IMR-90 (cell line): ENCODE measurements around the gene RASSF6. TPM values are rescaled to one million over a fixed set of nuclear protein-coding genes. Genes with fewer than 3 reads are reported as not detected.
"Not testable (repeated sequence)": the region's sequence is repeated elsewhere in the genome, so short reads cannot be mapped to it uniquely, and the experiment has no call there.

Experiments
- ATAC-seq: fragments of 200-7000 bp; cut with Tn5 transposase; 2 replicates; pipeline ENCODE4 v1.9.1; 2020; ENCODE audit warnings: low read depth, mild to moderate bottlenecking, moderate library complexity
- BruUV-seq: library from RNA; stranded (reverse); fragments of 400-500 nt; replicated peaks from 2 replicates; lab custom pipeline; 2021; lab: Mats Ljungman, UMichigan
- CTCF ChIA-PET: fragments of 300-600 bp; formaldehyde crosslinking; extraction: SDS; loops from one replicate; lab custom pipeline; 2021; ENCODE audit warnings: antibody characterized with exemption; lab: Yijun Ruan, JAX
- POLR2A ChIA-PET: fragments of 300-600 bp; sonication (Branson Sonifier 250); formaldehyde crosslinking; loops from one replicate; lab custom pipeline; 2022; ENCODE audit warnings: antibody characterized with exemption; ENCODE audit not compliant: unreplicated experiment; lab: Charles Lee
- DNase-seq: peaks from one replicate; pipeline ENCODE4 v3.0.0; 2013
- H2AFZ ChIP-seq: replicated peaks from 2 replicates; pipeline ENCODE3; 2013; ENCODE audit warnings: low read length, mild to moderate bottlenecking; ENCODE audit not compliant: poor library complexity
- H2AK5ac ChIP-seq: 2 replicates; pipeline ENCODE4 v1.6.1; 2013; ENCODE audit warnings: low read depth, low read length, inconsistent platforms
- H2AK9ac ChIP-seq: replicated peaks from 2 replicates; pipeline ENCODE3; 2013; ENCODE audit warnings: mild to moderate bottlenecking, low read depth, low read length, moderate library complexity; ENCODE audit not compliant: poor library complexity
- H2BK120ac ChIP-seq: 2 replicates; pipeline ENCODE4 v1.6.1; 2013; ENCODE audit warnings: low read depth, low read length, inconsistent platforms
- H2BK15ac ChIP-seq: 3 replicates; pipeline ENCODE4 v1.6.1; 2013; ENCODE audit warnings: low read depth, low read length, inconsistent platforms
- H2BK20ac ChIP-seq: 2 replicates; pipeline ENCODE4 v1.6.1; 2013; ENCODE audit warnings: low read depth, mild to moderate bottlenecking, inconsistent platforms, low read length, moderate library complexity
- H2BK5ac ChIP-seq: 2 replicates; pipeline ENCODE4 v1.6.1; 2013; ENCODE audit warnings: mild to moderate bottlenecking, low read depth, low read length, inconsistent platforms; ENCODE audit not compliant: poor library complexity, severe bottlenecking
- H3K14ac ChIP-seq: replicated peaks from 2 replicates; pipeline ENCODE4 v1.6.1; 2013; ENCODE audit warnings: low read depth, low read length, inconsistent platforms
- H3K18ac ChIP-seq: 2 replicates; pipeline ENCODE4 v1.6.1; 2013; ENCODE audit warnings: low read depth, low read length, control low read depth
- H3K23ac ChIP-seq: 2 replicates; pipeline ENCODE4 v1.6.1; 2013; ENCODE audit warnings: low read depth, low read length, inconsistent platforms
- H3K27ac ChIP-seq: 2 replicates; pipeline ENCODE4 v1.5.1; 2013; ENCODE audit warnings: mild to moderate bottlenecking, control low read depth, low read length; ENCODE audit not compliant: insufficient read depth
- H3K27me3 ChIP-seq: 2 replicates; pipeline ENCODE4 v1.6.1; 2013; ENCODE audit warnings: low read length; ENCODE audit not compliant: control insufficient read depth, insufficient read depth
- H3K36me3 ChIP-seq: 2 replicates; pipeline ENCODE4 v1.6.1; 2013; ENCODE audit warnings: low read length, mixed read lengths; ENCODE audit not compliant: control insufficient read depth, insufficient read depth
- H3K4ac ChIP-seq: 2 replicates; pipeline ENCODE4 v1.6.1; 2013; ENCODE audit warnings: low read depth, low read length, inconsistent platforms
- H3K4me1 ChIP-seq: 2 replicates; pipeline ENCODE4 v1.6.1; 2013; ENCODE audit warnings: low read length, mixed read lengths; ENCODE audit not compliant: control insufficient read depth, insufficient read depth
- H3K4me2 ChIP-seq: 2 replicates; pipeline ENCODE4 v1.6.1; 2013; ENCODE audit warnings: low read depth, mild to moderate bottlenecking, control low read depth, low read length, moderate library complexity
- H3K4me3 ChIP-seq: 2 replicates; pipeline ENCODE4 v1.5.1; 2013; ENCODE audit warnings: low read depth, mild to moderate bottlenecking, control low read depth, low read length, moderate library complexity; ENCODE audit not compliant: insufficient read depth
- H3K56ac ChIP-seq: 2 replicates; pipeline ENCODE4 v1.6.1; 2013; ENCODE audit warnings: low read length, inconsistent platforms; ENCODE audit not compliant: insufficient read depth; ENCODE audit errors: extremely low read depth
- H3K79me1 ChIP-seq, 2 experiments: 2 replicates each; pipeline ENCODE4 v1.6.1; 2013; ENCODE audit warnings: low read length in 2 of 2, inconsistent platforms in 1 of 2, low read depth in 1 of 2
- H3K9ac ChIP-seq: 2 replicates; pipeline ENCODE4 v1.6.1; 2013; ENCODE audit warnings: low read depth, low read length, control low read depth
- H3K9me1 ChIP-seq: 2 replicates; pipeline ENCODE4 v1.6.1; 2013; ENCODE audit warnings: low read length, inconsistent platforms; ENCODE audit not compliant: insufficient read depth
- H3K9me3 ChIP-seq: 2 replicates; pipeline ENCODE4 v1.6.1; 2013; ENCODE audit warnings: low read length; ENCODE audit not compliant: control insufficient read depth, insufficient read depth
- H4K20me1 ChIP-seq: 2 replicates; pipeline ENCODE4 v1.6.1; 2013; ENCODE audit warnings: low read length, inconsistent platforms; ENCODE audit not compliant: insufficient read depth
- H4K5ac ChIP-seq: 2 replicates; pipeline ENCODE4 v1.6.1; 2013; ENCODE audit warnings: mild to moderate bottlenecking, low read depth, low read length, control low read depth
- H4K8ac ChIP-seq, 2 experiments: 2 replicates each; pipeline ENCODE4 v1.6.1; 2013; ENCODE audit warnings: low read depth in 2 of 2, low read length in 2 of 2, control low read depth in 1 of 2, inconsistent platforms in 1 of 2
- H4K91ac ChIP-seq: 2 replicates; pipeline ENCODE4 v1.6.1; 2013; ENCODE audit warnings: low read depth, low read length, inconsistent platforms; ENCODE audit not compliant: insufficient read depth
- WGBS, 2 experiments: methylation state at CpG; one replicate each; pipeline versions ENCODE4 v1.1.5 to v1.1.7; 2013; ENCODE audit warnings: missing lambda C conversion rate in 2 of 2; ENCODE audit not compliant: insufficient read length in 1 of 2; ENCODE audit errors: extremely low coverage in 2 of 2; 5-methylcytosine and 5-hydroxymethylcytosine counted together
- dilution Hi-C: fragments of 300-500 bp; cut with HindIII; formaldehyde crosslinking; loops from one replicate; pipeline ENCODE4 v1.14.3; 2018; ENCODE audit warnings: low sequenced_read_pairs; ENCODE audit not compliant: unreplicated experiment
- in situ Hi-C: fragments of 300-500 bp; cut with MboI; formaldehyde crosslinking; loops from 3 replicates; pipeline ENCODE4 v1.14.3; 2019; ENCODE audit warnings: low sequenced_read_pairs, inconsistent platforms, mixed read lengths
- intact Hi-C: fragments of 100-400 bp; cut with micrococcal nuclease; formaldehyde crosslinking; loops from 2 replicates; pipeline ENCODE4 v1.10.0; 2022
- polyA plus RNA-seq, 3 experiments: library from polyadenylated mRNA; depleted of rRNA; stranded (reverse); fragments of >200 nt; gene quantifications; 2 replicates each; pipeline ENCODE4 v1.2.3, GENCODE V29; 2012; ENCODE audit warnings: low replicate concordance in 1 of 3
- total RNA-seq: library from RNA; depleted of rRNA; stranded (reverse); fragments of >200 nt; gene quantifications from 2 replicates; pipeline ENCODE4 v1.2.3, GENCODE V29; 2012

The RASSF6 gene
- total and polyA plus RNA-seq, 2 of the 4 experiments (the other 2 are of a cell fraction): not detected

DNA sequence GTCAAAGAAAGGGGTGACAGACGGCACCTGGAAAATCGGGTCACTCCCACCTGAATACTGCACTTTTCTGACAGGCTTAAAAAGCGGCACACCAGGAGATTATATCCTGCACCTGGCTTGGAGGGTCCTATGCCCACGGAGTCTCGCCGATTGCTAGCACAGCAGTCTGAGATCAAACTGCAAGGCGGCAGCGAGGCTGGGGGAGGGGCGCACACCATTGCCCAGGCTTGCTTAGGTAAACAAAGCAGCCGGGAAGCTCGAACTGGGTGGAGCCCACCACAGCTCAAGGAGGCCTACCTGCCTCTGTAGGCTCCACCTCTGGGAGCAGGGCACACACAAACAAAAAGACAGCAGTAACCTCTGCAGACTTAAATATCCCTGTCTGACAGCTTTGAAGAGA lies 69.4 kb downstream of the RASSF6 start:
- intact Hi-C loops, BruUV-seq, H3K4me1 ChIP-seq, H3K27me3 ChIP-seq, H3K4me3 ChIP-seq, H3K23ac ChIP-seq, H3K18ac ChIP-seq, H4K8ac ChIP-seq, DNase-seq, H3K36me3 ChIP-seq, H4K91ac ChIP-seq, H4K20me1 ChIP-seq, H2BK15ac ChIP-seq, H3K79me1 ChIP-seq, H2BK20ac ChIP-seq, H3K9me3 ChIP-seq, H3K9ac ChIP-seq, H4K5ac ChIP-seq, H3K9me1 ChIP-seq, H3K14ac ChIP-seq, H2BK120ac ChIP-seq, H2AK9ac ChIP-seq, CTCF ChIA-PET, H3K27ac ChIP-seq, H3K4ac ChIP-seq, H3K4me2 ChIP-seq, in situ Hi-C loops, H2AFZ ChIP-seq, ATAC-seq, H2AK5ac ChIP-seq, POLR2A ChIA-PET, H2BK5ac ChIP-seq, dilution Hi-C loops, H3K56ac ChIP-seq: not testable (repeated sequence)
- no CpG with 5 or more reads among the region's 11 CpGs for WGBS, 2 experiments
